ENCODE results near the gene SFXN3.

DNA sequence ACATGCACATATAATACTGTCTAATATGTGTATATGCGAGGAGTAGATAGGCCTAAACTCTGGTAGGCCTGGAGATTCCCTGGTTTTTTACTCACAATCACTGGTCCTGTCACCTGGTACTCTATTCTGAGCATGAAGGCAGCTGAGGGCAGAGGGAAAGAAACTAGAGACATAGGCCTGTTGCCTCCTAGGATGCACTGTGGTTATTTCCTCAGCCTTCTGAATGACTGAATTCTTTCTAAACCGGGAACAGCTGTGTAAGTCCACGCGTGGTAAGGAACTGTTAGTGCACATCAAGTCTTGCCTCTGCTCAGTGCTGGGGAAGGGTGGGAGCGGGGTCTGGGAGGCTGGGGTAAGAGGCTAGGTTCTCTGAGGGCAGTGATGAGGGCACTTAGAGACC, 38.4 kb downstream of the SFXN3 start:
- TF ChIP-seq, protein P1, sequence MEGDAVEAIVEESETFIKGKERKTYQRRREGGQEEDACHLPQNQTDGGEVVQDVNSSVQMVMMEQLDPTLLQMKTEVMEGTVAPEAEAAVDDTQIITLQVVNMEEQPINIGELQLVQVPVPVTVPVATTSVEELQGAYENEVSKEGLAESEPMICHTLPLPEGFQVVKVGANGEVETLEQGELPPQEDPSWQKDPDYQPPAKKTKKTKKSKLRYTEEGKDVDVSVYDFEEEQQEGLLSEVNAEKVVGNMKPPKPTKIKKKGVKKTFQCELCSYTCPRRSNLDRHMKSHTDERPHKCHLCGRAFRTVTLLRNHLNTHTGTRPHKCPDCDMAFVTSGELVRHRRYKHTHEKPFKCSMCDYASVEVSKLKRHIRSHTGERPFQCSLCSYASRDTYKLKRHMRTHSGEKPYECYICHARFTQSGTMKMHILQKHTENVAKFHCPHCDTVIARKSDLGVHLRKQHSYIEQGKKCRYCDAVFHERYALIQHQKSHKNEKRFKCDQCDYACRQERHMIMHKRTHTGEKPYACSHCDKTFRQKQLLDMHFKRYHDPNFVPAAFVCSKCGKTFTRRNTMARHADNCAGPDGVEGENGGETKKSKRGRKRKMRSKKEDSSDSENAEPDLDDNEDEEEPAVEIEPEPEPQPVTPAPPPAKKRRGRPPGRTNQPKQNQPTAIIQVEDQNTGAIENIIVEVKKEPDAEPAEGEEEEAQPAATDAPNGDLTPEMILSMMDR (IDR thresholded peaks at IDR 0.05; ENCODE audit: borderline replicate concordance, extremely low read depth, low read length, poor library complexity, severe bottlenecking), result no peak
- no peak for TF ChIP-seq EZH2 (IDR thresholded peaks at IDR 0.05; ENCODE audit: borderline replicate concordance, low read depth, low read length, severe bottlenecking)

Data from DND-41 (cell line).